Measurements from ENCODE around the gene RBMS3. TPM values are rescaled to one million over a fixed set of nuclear protein-coding genes. Genes with fewer than 3 reads are reported as not detected.
"Not testable (repeated sequence)": the region's sequence is repeated elsewhere in the genome, so short reads cannot be mapped to it uniquely, and the experiment has no call there.

RBMS3 gene
- total RNA-seq, 1 donor from 2014 or later, result 22.6 TPM

- no peak for DNase-seq (ENCODE audit: low read depth in 2 of 2)
Observed at GRCh38 chr3:30003741-30004140, 722.9 kb downstream of the RBMS3 start.

- no peak for DNase-seq (ENCODE audit: low read depth in 2 of 2)
Observed at GRCh38 chr3:30004481-30004880, 723.6 kb downstream of the RBMS3 start.

GRCh38 chr3:30006111-30006510 is 725.2 kb downstream of the RBMS3 start:
- DNase-seq (ENCODE audit: low read depth in 2 of 2), result no peak

- DNase-seq (ENCODE audit: low read depth in 2 of 2), result peak; percentile 16 to 59
Observed at GRCh38 chr3:30007668-30008067, 726.8 kb downstream of the RBMS3 start.

GRCh38 chr3:30011237-30011803 is 730.4 kb downstream of the RBMS3 start:
- no peak for DNase-seq (ENCODE audit: low read depth in 2 of 2)

- peak; percentile 81 to 83 for DNase-seq (ENCODE audit: low read depth in 2 of 2)
Observed at GRCh38 chr3:30012941-30013543, 732.2 kb downstream of the RBMS3 start.

- DNase-seq (ENCODE audit: low read depth in 2 of 2), result peak in 1 of 2 donors; percentile 22
Observed at GRCh38 chr3:30017901-30018300, 737.0 kb downstream of the RBMS3 start.

GRCh38 chr3:30020380-30020779 is 739.5 kb downstream of the RBMS3 start:
- DNase-seq (ENCODE audit: low read depth in 2 of 2), result no peak

- no peak for DNase-seq (ENCODE audit: low read depth in 2 of 2)
Observed at GRCh38 chr3:30024466-30024865, 743.6 kb downstream of the RBMS3 start.

GRCh38 chr3:30026851-30027250 is 746.0 kb downstream of the RBMS3 start:
- no peak for DNase-seq (ENCODE audit: low read depth in 2 of 2)

- DNase-seq (ENCODE audit: low read depth in 2 of 2), result no peak
Observed at GRCh38 chr3:30034246-30034991, 753.5 kb downstream of the RBMS3 start.

- DNase-seq (ENCODE audit: low read depth in 2 of 2), result no peak
Observed at GRCh38 chr3:30035935-30036567, 755.2 kb downstream of the RBMS3 start.

GRCh38 chr3:30040126-30040525 is 759.3 kb downstream of the RBMS3 start:
- DNase-seq (ENCODE audit: low read depth in 2 of 2), result no peak

- peak in 1 of 2 donors; percentile 57 for DNase-seq (ENCODE audit: low read depth in 2 of 2)
Observed at GRCh38 chr3:30041481-30041880, 760.6 kb downstream of the RBMS3 start.

- DNase-seq (ENCODE audit: low read depth in 2 of 2), result peak; percentile 89
Observed at GRCh38 chr3:30042274-30042859, 761.5 kb downstream of the RBMS3 start.

- peak; percentile 6 to 36 for DNase-seq (ENCODE audit: low read depth in 2 of 2)
Observed at GRCh38 chr3:30042916-30043555, 762.2 kb downstream of the RBMS3 start.

- DNase-seq (ENCODE audit: low read depth in 2 of 2), result peak in 1 of 2 donors; percentile 8
Observed at GRCh38 chr3:30044515-30044914, 763.6 kb downstream of the RBMS3 start.

GRCh38 chr3:30048431-30048830 is 767.6 kb downstream of the RBMS3 start:
- no peak for DNase-seq (ENCODE audit: low read depth in 2 of 2)

GRCh38 chr3:30050116-30050515 is 769.2 kb downstream of the RBMS3 start:
- DNase-seq (ENCODE audit: low read depth in 2 of 2), result not testable (repeated sequence)

GRCh38 chr3:30059240-30059639 is 778.4 kb downstream of the RBMS3 start:
- DNase-seq (ENCODE audit: low read depth in 2 of 2), result no peak

All from lung microvascular endothelial cell (primary cell).